ENCODE data around the gene SLC38A4. TPM values are rescaled to one million over a fixed set of nuclear protein-coding genes. Genes with fewer than 3 reads are reported as not detected.

SLC38A4 gene
- total and polyA plus RNA-seq, 2 of the 8 experiments (the other 6 are each of a cell fraction or from before 2014, with no cell fraction given): 6.7 to 15.4 TPM

DNA sequence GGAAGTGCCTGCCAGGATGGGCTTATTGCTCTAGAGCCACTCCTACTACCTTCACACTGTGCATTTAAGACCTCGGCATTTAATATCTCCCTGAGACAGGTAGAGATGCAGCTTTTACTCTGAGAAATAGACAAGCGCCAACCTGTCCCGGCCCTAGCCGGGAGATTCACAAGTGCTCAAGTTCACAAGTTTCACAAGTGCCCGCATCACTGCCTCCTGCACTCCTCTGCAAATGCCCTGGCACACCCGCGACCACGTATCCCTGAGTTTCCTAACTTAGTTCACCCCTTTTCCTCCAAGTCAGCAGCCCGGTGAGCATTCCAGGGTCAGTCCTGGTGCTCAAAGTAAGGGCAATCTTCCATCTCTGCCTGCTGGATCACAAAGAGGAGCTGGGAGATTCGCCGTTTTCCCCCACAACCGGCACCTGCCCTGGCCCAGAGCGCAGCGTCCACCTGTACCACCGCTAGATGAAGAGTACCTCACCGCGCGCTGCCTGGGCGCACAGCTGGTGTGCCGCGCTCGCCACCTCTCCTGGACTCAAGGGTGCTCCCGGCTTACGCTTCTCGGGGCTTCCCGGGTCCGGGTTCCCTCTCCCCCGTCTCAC, 5.0 kb upstream of the SLC38A4 start (continued):
- TF ChIP-seq, protein P1, sequence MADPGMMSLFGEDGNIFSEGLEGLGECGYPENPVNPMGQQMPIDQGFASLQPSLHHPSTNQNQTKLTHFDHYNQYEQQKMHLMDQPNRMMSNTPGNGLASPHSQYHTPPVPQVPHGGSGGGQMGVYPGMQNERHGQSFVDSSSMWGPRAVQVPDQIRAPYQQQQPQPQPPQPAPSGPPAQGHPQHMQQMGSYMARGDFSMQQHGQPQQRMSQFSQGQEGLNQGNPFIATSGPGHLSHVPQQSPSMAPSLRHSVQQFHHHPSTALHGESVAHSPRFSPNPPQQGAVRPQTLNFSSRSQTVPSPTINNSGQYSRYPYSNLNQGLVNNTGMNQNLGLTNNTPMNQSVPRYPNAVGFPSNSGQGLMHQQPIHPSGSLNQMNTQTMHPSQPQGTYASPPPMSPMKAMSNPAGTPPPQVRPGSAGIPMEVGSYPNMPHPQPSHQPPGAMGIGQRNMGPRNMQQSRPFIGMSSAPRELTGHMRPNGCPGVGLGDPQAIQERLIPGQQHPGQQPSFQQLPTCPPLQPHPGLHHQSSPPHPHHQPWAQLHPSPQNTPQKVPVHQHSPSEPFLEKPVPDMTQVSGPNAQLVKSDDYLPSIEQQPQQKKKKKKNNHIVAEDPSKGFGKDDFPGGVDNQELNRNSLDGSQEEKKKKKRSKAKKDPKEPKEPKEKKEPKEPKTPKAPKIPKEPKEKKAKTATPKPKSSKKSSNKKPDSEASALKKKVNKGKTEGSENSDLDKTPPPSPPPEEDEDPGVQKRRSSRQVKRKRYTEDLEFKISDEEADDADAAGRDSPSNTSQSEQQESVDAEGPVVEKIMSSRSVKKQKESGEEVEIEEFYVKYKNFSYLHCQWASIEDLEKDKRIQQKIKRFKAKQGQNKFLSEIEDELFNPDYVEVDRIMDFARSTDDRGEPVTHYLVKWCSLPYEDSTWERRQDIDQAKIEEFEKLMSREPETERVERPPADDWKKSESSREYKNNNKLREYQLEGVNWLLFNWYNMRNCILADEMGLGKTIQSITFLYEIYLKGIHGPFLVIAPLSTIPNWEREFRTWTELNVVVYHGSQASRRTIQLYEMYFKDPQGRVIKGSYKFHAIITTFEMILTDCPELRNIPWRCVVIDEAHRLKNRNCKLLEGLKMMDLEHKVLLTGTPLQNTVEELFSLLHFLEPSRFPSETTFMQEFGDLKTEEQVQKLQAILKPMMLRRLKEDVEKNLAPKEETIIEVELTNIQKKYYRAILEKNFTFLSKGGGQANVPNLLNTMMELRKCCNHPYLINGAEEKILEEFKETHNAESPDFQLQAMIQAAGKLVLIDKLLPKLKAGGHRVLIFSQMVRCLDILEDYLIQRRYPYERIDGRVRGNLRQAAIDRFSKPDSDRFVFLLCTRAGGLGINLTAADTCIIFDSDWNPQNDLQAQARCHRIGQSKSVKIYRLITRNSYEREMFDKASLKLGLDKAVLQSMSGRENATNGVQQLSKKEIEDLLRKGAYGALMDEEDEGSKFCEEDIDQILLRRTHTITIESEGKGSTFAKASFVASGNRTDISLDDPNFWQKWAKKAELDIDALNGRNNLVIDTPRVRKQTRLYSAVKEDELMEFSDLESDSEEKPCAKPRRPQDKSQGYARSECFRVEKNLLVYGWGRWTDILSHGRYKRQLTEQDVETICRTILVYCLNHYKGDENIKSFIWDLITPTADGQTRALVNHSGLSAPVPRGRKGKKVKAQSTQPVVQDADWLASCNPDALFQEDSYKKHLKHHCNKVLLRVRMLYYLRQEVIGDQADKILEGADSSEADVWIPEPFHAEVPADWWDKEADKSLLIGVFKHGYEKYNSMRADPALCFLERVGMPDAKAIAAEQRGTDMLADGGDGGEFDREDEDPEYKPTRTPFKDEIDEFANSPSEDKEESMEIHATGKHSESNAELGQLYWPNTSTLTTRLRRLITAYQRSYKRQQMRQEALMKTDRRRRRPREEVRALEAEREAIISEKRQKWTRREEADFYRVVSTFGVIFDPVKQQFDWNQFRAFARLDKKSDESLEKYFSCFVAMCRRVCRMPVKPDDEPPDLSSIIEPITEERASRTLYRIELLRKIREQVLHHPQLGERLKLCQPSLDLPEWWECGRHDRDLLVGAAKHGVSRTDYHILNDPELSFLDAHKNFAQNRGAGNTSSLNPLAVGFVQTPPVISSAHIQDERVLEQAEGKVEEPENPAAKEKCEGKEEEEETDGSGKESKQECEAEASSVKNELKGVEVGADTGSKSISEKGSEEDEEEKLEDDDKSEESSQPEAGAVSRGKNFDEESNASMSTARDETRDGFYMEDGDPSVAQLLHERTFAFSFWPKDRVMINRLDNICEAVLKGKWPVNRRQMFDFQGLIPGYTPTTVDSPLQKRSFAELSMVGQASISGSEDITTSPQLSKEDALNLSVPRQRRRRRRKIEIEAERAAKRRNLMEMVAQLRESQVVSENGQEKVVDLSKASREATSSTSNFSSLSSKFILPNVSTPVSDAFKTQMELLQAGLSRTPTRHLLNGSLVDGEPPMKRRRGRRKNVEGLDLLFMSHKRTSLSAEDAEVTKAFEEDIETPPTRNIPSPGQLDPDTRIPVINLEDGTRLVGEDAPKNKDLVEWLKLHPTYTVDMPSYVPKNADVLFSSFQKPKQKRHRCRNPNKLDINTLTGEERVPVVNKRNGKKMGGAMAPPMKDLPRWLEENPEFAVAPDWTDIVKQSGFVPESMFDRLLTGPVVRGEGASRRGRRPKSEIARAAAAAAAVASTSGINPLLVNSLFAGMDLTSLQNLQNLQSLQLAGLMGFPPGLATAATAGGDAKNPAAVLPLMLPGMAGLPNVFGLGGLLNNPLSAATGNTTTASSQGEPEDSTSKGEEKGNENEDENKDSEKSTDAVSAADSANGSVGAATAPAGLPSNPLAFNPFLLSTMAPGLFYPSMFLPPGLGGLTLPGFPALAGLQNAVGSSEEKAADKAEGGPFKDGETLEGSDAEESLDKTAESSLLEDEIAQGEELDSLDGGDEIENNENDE (IDR thresholded peaks at IDR 0.05; ENCODE audit: insufficient replicate concordance, low read length): no peak
- TF ChIP-seq RAD21 (IDR thresholded peaks at IDR 0.05 in 1 of 2, conservative IDR thresholded peaks at IDR 0.05 in 1 of 2; ENCODE audit: low read depth in 2 of 2, low read length in 2 of 2) (no peak), GABPA (IDR thresholded peaks at IDR 0.05; ENCODE audit: borderline replicate concordance, insufficient read depth, low read length) (no peak), FOSL1 (IDR thresholded peaks at IDR 0.05; ENCODE audit: insufficient read depth, low read depth, low read length) (no peak), BRCA1 (IDR thresholded peaks at IDR 0.05; ENCODE audit: low read depth, low read length) (no peak), KDM1A (IDR thresholded peaks at IDR 0.05; ENCODE audit: borderline replicate concordance, low read length) (no peak), RFX5 (IDR thresholded peaks at IDR 0.05; ENCODE audit: borderline replicate concordance, low read depth, low read length) (no peak), CTBP2 (IDR thresholded peaks at IDR 0.05; ENCODE audit: borderline replicate concordance, insufficient read depth, insufficient read length, low read length) (no peak), TCF12 (IDR thresholded peaks at IDR 0.05; ENCODE audit: low read depth, low read length) (no peak), SP1 (IDR thresholded peaks at IDR 0.05; ENCODE audit: low read depth, low read length) (no peak)
